ENCODE results near the gene GPI.

Gene GPI

GRCh38 chr19:34353546-34353945 lies 11.4 kb upstream of the GPI start:
- Mint-ChIP-seq H3K36me3 (ENCODE audit: low read depth) (peaks cover 14% of the 10 kb centered on the region), H3K9me3 (no peaks in the 10 kb centered on the region), H3K4me1 (ENCODE audit: low read depth) (peaks cover 28% of the 10 kb centered on the region), H3K27me3 (ENCODE audit: low read depth) (no peaks in the 10 kb centered on the region), H3K27ac (no peak overlapping the region), H3K4me3 (no peak overlapping the region)

GRCh38 chr19:34355201-34355600 lies 9.8 kb upstream of the GPI start:
- Mint-ChIP-seq H3K27ac (no peak overlapping the region), H3K4me1 (ENCODE audit: low read depth) (peaks cover 32% of the 10 kb centered on the region), H3K4me3 (no peak overlapping the region), H3K9me3 (no peaks in the 10 kb centered on the region), H3K27me3 (ENCODE audit: low read depth) (no peaks in the 10 kb centered on the region), H3K36me3 (ENCODE audit: low read depth) (peaks cover 8% of the 10 kb centered on the region)

GRCh38 chr19:34356875-34357274 lies 8.1 kb upstream of the GPI start:
- H3K27me3 Mint-ChIP-seq (ENCODE audit: low read depth) = no peaks in the 10 kb centered on the region
- H3K4me1 Mint-ChIP-seq (ENCODE audit: low read depth) = peaks cover 23% of the 10 kb centered on the region
- no peaks in the 10 kb centered on the region for H3K9me3 Mint-ChIP-seq
- peaks cover 8% of the 10 kb centered on the region for H3K36me3 Mint-ChIP-seq (ENCODE audit: low read depth)
- no peak overlapping the region for H3K27ac Mint-ChIP-seq
- no peak overlapping the region for H3K4me3 Mint-ChIP-seq

GRCh38 chr19:34357431-34357830 lies 7.6 kb upstream of the GPI start:
- Mint-ChIP-seq H3K27ac (peak overlapping the region; percentile 73), H3K36me3 (ENCODE audit: low read depth) (peaks cover 8% of the 10 kb centered on the region), H3K4me3 (no peak overlapping the region), H3K27me3 (ENCODE audit: low read depth) (no peaks in the 10 kb centered on the region), H3K9me3 (no peaks in the 10 kb centered on the region), H3K4me1 (ENCODE audit: low read depth) (peaks cover 23% of the 10 kb centered on the region)

- H3K27ac Mint-ChIP-seq = peak overlapping the region; percentile 92
- no peaks in the 10 kb centered on the region for H3K27me3 Mint-ChIP-seq (ENCODE audit: low read depth)
- no peaks in the 10 kb centered on the region for H3K9me3 Mint-ChIP-seq
- H3K4me3 Mint-ChIP-seq = peak overlapping the region; percentile 90
- H3K4me1 Mint-ChIP-seq (ENCODE audit: low read depth) = peaks cover 27% of the 10 kb centered on the region
- peaks cover 6% of the 10 kb centered on the region for H3K36me3 Mint-ChIP-seq (ENCODE audit: low read depth)
Observed at GRCh38 chr19:34359140-34359953, 5.6 kb upstream of the GPI start.

GRCh38 chr19:34359954-34360315 lies 5.1 kb upstream of the GPI start:
- H3K36me3 Mint-ChIP-seq (ENCODE audit: low read depth) = peaks cover 4% of the 10 kb centered on the region
- no peaks in the 10 kb centered on the region for H3K9me3 Mint-ChIP-seq
- H3K27me3 Mint-ChIP-seq (ENCODE audit: low read depth) = no peaks in the 10 kb centered on the region
- peak overlapping the region; percentile 92 for H3K27ac Mint-ChIP-seq
- H3K4me1 Mint-ChIP-seq (ENCODE audit: low read depth) = peaks cover 32% of the 10 kb centered on the region
- H3K4me3 Mint-ChIP-seq = peak overlapping the region; percentile 90

- Mint-ChIP-seq H3K4me3 (peak overlapping the region; percentile 90), H3K36me3 (ENCODE audit: low read depth) (peaks cover 2% of the 10 kb centered on the region), H3K9me3 (no peaks in the 10 kb centered on the region), H3K4me1 (ENCODE audit: low read depth) (peaks cover 32% of the 10 kb centered on the region), H3K27ac (peak overlapping the region; percentile 92), H3K27me3 (ENCODE audit: low read depth) (no peaks in the 10 kb centered on the region)
Observed at GRCh38 chr19:34360354-34360909, 4.6 kb upstream of the GPI start.

GRCh38 chr19:34362679-34363069 lies 2.3 kb upstream of the GPI start:
- Mint-ChIP-seq H3K9me3 (no peaks in the 10 kb centered on the region), H3K27me3 (ENCODE audit: low read depth) (no peaks in the 10 kb centered on the region), H3K27ac (no peak overlapping the region), H3K4me3 (no peak overlapping the region), H3K4me1 (ENCODE audit: low read depth) (peaks cover 49% of the 10 kb centered on the region), H3K36me3 (ENCODE audit: low read depth) (peaks cover 16% of the 10 kb centered on the region)

- H3K36me3 Mint-ChIP-seq (ENCODE audit: low read depth) = peaks cover 20% of the 10 kb centered on the region
- H3K27me3 Mint-ChIP-seq (ENCODE audit: low read depth) = no peaks in the 10 kb centered on the region
- peaks cover 47% of the 10 kb centered on the region for H3K4me1 Mint-ChIP-seq (ENCODE audit: low read depth)
- no peaks in the 10 kb centered on the region for H3K9me3 Mint-ChIP-seq
- no peak overlapping the region for H3K27ac Mint-ChIP-seq
- peak overlapping the region; percentile 18 for H3K4me3 Mint-ChIP-seq
Observed at GRCh38 chr19:34363094-34363493, 1.9 kb upstream of the GPI start.

GRCh38 chr19:34363930-34364329 lies 1.1 kb upstream of the GPI start:
- H3K4me1 Mint-ChIP-seq (ENCODE audit: low read depth) = peaks cover 43% of the 10 kb centered on the region
- no peaks in the 10 kb centered on the region for H3K27me3 Mint-ChIP-seq (ENCODE audit: low read depth)
- H3K9me3 Mint-ChIP-seq = no peaks in the 10 kb centered on the region
- no peak overlapping the region for H3K4me3 Mint-ChIP-seq
- peak overlapping the region; percentile 86 for H3K27ac Mint-ChIP-seq
- peaks cover 23% of the 10 kb centered on the region for H3K36me3 Mint-ChIP-seq (ENCODE audit: low read depth)

- Mint-ChIP-seq H3K4me3 (peak overlapping the region; percentile 93), H3K27me3 (ENCODE audit: low read depth) (no peaks in the 10 kb centered on the region), H3K9me3 (no peaks in the 10 kb centered on the region), H3K36me3 (ENCODE audit: low read depth) (peaks cover 26% of the 10 kb centered on the region), H3K4me1 (ENCODE audit: low read depth) (peaks cover 42% of the 10 kb centered on the region), H3K27ac (peak overlapping the region; percentile 86)
Observed at GRCh38 chr19:34364462-34364829, 550 bp upstream of the GPI start.

GRCh38 chr19:34365463-34366401 lies 736 bp downstream of the GPI start:
- Mint-ChIP-seq H3K9me3 (no peaks in the 10 kb centered on the region), H3K27ac (peak overlapping the region; percentile 92), H3K4me3 (peak overlapping the region; percentile 99), H3K27me3 (ENCODE audit: low read depth) (no peaks in the 10 kb centered on the region), H3K36me3 (ENCODE audit: low read depth) (peaks cover 37% of the 10 kb centered on the region), H3K4me1 (ENCODE audit: low read depth) (peaks cover 45% of the 10 kb centered on the region)

GRCh38 chr19:34366738-34367623 lies 2.0 kb downstream of the GPI start:
- H3K4me3 Mint-ChIP-seq = peak overlapping the region; percentile 99
- H3K4me1 Mint-ChIP-seq (ENCODE audit: low read depth) = peaks cover 52% of the 10 kb centered on the region
- H3K36me3 Mint-ChIP-seq (ENCODE audit: low read depth) = peaks cover 46% of the 10 kb centered on the region

GRCh38 chr19:34367624-34367957 lies 2.6 kb downstream of the GPI start:
- no peak overlapping the region for H3K27ac Mint-ChIP-seq

More at GRCh38 chr19:34366738-34367623, 2.0 kb downstream of the GPI start:
- H3K9me3 Mint-ChIP-seq = no peaks in the 10 kb centered on the region
- H3K27me3 Mint-ChIP-seq (ENCODE audit: low read depth) = no peaks in the 10 kb centered on the region
- H3K27ac Mint-ChIP-seq = peak overlapping the region; percentile 72

More at GRCh38 chr19:34367624-34367957, 2.6 kb downstream of the GPI start:
- Mint-ChIP-seq H3K27me3 (ENCODE audit: low read depth) (no peaks in the 10 kb centered on the region), H3K9me3 (no peaks in the 10 kb centered on the region), H3K4me1 (ENCODE audit: low read depth) (peaks cover 52% of the 10 kb centered on the region), H3K36me3 (ENCODE audit: low read depth) (peaks cover 47% of the 10 kb centered on the region), H3K4me3 (peak overlapping the region; percentile 99)
